ENCODE results near the gene CHD2.

- TF ChIP-seq CTCF (IDR thresholded peaks at IDR 0.05) (no peak), POLR2A (IDR thresholded peaks at IDR 0.05) (no peak)
These were observed 30.7 kb downstream of the CHD2 start for GRCh38 chr15:92930776-92931175.
